GM19328 (cell line): ENCODE results near the gene C1orf174.

ENCODE experiments used
- ATAC-seq: cut with Tn5 transposase; IDR thresholded peaks from one replicate; pipeline ENCODE4 v1.9.1; 2021; ENCODE audit warnings: mild to moderate bottlenecking, moderate library complexity; ENCODE audit not compliant: unreplicated experiment

Gene C1orf174

DNA sequence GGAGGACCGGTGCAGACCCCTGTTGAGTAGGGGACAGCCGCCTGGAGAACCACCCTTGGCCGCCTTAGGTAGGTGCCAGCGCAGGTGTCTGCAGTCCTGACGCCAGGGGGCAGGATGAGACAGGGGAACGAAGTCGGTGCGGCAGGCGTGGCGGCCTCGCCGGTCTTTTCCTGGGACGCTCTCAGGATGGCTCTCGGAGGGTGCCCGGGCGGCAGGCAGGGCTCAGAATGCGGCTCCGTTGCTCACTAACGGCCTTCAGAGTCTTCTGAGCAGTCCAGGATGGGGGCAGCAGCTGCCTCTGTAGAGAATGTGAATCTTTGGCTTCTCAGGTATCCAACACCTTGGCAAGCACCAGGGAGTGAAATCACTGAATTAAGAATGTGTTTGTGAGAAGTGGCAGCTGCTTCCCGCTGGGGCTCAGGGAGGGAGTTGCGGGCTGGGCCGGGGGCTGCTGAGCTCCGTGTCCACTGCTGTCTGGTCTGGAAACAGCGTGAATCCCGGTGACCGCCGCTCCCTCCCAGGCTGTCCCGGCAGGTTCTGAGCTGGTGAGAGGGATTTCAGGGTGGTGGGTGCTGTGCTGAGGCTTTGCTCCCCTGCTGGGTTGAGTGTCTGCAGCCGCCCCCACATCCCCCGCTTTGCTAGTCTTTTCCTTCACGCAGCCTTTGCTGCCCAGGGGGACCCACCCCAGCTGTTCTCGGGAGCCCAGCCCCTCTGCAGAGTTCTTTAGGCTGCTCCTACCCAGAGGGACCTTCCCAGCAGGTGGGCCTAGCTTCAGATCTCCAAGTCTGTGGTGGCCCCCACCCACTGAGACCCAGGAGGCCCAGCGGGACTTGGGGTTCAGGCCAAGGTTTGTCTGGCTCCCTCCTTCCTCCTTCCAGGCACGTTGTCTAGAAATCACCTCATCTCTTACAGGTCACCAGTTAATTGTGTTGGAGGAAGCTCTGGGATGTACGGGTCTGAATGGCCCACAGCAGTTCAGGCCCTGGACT, 11.1 kb upstream of the C1orf174 start:
- no peak for ATAC-seq

DNA sequence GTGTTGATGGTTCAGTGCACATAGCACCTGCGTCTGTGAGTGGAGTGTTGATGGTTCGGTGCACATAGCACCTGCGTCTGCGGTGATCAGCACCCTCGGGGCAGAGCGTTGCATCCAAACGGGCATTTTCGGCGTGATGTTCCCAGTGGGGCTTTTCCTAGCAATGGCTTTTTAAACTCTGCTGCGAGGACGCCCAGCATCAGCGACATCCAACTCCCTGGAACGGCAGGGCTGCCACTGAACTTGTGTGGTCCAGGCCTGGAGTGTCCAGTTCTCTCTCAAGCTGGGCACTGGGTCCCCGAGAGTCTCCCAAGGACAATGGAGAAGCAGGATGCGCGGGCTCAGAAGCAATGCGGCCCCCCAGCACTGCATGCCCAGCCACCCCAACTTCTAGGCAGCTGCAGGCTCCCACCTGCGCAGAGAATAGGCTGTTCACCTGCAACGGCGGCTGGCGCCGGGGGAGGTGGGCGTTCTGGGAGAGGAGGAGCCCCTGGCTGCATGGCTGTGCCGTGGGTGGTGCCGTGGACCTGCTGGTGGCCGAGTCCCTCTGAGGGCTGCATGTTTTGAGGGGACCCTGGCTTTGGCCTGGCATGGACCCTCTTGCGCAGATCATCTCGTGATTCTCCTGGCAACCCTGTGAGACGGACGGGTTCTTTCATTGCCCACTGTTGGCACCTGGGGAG, 10.1 kb upstream of the C1orf174 start:
- ATAC-seq = no peak

DNA sequence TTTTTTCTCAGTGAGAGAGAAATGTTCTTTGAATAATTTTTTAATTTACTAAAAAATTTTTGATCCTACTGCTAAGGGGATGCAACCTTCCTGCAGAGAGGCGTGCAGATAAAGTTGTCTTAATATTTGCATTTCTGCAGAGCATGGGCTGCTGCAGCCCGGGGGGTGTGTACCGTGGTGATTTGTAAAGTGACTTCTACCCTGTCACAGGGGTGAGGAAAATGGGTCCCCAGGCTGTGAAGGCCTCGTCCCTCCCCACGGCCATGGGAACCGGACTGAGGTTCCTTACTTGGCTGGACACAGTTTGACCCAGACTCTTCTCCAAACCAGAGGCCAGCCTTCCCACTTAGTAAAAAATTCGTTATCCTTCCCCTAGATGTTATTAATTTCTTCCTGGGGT, 9.5 kb upstream of the C1orf174 start:
- no peak for ATAC-seq

DNA sequence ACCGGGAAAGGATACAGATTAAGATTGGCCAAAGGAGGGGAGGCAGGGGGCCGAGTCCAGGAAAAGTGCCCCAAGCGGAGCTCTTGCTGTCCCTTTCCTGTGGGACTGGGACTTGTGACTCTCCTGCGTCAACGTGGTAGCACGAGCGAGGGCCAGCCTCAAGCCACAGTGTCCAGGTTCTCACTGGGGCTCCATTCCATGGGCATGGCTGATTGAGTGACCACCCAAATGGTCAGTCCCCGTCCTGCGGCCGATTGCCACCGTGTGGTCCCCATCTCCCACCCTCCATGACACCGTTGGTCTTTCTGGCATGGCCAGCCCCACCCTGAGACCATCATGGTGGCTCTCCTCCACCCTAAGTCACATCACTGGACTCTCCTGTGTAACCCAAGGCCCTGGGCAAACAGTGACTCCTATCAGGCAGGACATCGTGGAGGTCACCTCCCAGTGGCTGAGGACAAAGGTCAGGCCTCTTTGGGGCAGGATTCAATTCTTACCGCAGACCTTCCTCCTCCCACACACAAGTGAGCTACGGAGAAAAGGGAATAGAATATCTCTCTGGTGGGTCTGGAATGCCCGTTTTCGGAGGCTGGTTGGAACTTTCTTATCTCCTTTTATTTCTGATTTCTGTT, 8.9 kb upstream of the C1orf174 start:
- ATAC-seq = no peak

DNA sequence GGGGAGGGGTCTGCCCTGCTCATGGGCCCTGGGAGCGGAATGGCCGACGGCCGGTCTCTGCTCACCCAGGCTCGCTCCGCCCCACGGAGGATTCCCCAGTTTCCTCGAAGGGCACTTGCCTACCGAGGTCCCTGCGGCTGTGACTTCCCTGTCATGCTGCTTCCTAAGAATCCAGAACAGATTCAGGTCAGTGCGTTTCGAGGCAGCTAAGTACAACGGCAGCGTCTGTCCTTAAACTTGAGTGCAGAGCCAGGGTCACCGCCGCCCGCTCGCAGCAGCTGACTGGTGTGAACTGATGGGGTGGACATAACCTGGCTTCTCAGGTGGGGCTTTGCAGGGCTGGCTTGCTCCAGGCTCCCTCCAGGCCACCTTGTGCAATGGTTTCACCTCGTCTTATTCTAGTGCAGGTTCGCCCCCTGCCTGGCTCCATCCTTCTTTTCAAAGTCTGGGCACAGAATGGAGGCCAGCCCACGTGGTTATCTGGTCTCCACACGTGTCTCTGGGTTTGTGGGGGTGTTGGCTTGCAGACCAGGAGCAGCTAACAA, 7.6 kb upstream of the C1orf174 start:
- ATAC-seq = no peak

DNA sequence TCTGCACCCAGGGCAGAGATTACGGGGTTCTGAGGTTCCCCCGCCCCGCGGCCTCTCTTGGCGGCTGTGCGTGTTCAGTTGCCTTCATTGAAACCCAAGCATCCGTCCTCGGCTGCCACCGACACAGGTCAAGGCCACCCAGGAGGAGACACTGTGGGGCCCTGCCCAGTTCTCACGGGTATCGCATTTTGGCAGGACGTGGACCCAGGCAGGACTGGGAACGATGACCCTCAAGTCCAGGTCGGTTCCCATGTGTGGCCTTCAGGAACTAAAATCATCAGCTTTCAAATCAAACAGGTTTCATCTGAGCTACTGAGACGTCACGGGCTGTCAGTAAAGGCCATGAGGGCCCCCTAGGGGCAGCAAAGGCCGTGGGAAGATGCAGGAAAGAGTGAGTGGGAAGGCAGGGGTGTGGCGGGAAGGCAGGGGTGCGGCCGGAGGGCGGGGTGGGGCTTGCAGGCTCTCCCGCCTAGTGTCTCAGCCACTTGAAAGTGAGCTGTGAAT, 7.0 kb upstream of the C1orf174 start:
- ATAC-seq = no peak

DNA sequence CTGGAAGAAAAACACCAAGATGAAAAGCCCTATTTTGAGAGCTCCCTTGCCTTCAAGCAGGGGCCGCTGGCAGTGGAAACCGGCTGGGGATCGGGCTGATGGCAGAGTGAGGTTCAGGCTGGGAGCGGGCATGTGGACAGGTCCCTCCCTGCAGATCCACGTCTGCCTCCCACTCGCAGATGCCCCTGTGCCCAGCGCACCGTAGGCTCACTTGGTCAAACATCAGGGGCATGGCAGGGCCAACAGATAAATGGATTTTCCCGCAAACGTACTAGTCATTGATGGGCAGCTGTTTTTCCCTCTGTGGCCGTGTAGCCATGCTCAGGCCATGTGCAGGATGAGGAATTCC, 6.6 kb upstream of the C1orf174 start:
- ATAC-seq = no peak

DNA sequence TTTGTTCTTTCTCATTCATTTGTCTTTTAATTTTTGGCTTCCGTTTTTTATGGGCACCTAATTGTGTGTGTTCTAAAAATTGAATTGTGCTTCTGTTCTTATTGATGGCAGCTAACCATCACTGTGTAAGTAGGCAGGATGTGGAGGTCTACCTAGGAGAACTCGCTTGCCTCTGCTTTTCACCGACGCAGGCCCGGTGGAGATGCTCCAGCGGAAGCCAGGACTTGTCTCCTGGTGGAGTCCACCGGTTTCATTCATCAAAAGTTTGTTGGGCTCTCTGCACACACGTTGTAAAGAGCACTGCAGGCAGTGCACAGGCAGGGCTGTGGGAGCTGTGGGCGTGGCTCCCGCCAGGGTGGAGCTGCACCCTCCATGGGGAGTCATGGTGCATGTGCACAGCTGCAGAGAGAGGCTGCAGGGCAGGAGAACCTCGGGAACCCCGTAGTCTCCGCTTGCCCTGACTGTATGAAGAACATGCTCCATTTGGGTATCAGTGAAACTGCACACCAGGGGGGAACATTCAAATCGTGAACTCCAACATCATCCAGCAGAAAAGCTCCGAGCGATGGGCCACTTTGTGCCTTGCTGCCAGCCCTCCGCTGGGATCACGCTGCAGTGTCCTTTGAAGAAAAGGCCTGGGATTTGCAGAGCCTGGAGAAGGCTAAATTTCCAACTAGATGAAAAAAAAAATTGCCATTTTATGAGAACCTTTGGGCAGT, 6.0 kb upstream of the C1orf174 start:
- ATAC-seq = no peak

DNA sequence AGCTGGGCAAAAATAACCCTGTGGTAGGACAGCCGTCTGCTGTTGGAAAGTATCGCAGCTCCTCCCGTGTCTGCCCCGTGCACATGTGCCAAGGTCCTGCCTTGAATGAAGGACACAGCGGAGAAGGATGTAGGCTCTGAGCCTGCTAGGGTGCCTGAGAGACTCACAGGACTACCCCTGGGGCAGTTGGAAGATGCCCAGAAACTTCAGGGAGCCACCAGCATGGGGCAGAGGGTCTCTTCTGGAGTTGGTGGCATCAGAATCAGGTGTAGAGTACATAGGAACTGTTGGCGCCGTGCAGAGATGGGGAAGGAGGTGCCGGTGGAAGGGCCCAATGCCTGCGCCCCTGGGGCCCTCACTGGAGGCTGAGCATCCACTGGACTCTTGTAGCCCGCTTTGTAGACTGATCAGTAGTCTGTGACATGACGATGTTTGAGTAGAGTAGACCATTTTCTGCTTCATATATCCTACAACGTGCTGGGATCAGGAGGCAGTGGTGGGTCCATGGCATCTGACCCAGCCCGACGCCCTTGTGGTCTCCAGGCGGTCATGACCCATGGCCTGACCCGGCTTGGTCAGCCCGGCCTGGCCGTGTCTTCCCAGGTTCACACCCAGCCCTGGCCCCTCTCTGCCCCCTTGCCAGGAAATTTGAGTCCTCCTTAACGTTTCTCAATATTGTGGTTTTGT, 5.3 kb upstream of the C1orf174 start:
- ATAC-seq = no peak

DNA sequence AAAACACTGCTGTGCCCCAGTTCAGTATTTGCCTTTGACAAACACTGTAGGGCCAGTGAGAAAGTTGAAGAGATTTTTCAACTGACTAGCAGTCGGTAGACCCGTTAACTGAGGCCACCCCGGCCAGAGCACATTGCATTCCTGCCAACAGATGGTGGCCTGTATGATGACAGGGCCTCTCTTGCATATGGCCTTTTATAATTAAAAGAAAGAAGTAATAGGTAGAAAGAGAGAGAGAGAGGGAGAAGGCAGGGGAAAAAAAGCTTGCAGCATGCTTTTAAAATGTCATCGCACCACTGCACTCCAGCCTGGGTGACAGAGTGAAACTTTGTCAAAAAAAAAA, 4.7 kb upstream of the C1orf174 start:
- ATAC-seq = no peak

DNA sequence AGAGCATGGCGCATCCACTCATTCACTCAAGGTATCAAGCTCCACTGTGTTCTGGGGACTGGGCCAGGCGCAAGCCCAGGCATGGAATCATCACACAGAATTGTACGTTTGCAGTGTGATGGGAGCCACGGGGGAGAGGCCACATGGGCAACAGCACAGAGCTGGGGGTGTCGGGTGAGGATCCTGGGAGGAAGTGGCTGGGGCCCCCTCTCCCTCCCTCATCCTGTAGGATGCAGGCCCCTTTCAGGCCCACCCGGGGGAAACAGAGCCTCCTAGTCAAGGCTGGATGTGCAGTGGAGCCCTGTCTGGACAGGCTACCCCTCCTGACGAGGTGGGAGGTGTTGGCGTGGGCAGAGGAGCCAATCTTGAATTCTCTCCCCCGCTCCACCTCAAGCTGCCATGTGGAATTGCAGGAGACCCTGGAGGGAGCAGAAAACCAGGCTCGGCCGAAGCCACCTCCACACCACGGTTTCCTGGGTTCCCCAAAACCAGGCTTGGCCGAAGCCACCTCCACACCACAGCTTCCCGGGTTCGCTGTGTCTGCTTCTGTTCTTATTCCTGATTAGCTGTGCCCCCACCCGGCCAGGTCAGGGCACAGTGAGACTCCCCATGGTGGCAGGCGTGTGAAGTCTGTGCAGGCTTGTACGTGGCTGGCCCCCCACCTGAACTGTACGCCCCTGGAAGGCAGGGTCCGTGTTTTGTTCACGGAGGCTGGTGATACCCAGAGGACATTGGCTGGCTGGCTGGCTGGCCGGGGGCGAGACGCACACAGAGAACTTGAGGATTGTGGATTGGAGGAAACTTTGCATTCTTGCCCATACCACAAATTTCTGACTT, 4.2 kb upstream of the C1orf174 start:
- no peak for ATAC-seq

DNA sequence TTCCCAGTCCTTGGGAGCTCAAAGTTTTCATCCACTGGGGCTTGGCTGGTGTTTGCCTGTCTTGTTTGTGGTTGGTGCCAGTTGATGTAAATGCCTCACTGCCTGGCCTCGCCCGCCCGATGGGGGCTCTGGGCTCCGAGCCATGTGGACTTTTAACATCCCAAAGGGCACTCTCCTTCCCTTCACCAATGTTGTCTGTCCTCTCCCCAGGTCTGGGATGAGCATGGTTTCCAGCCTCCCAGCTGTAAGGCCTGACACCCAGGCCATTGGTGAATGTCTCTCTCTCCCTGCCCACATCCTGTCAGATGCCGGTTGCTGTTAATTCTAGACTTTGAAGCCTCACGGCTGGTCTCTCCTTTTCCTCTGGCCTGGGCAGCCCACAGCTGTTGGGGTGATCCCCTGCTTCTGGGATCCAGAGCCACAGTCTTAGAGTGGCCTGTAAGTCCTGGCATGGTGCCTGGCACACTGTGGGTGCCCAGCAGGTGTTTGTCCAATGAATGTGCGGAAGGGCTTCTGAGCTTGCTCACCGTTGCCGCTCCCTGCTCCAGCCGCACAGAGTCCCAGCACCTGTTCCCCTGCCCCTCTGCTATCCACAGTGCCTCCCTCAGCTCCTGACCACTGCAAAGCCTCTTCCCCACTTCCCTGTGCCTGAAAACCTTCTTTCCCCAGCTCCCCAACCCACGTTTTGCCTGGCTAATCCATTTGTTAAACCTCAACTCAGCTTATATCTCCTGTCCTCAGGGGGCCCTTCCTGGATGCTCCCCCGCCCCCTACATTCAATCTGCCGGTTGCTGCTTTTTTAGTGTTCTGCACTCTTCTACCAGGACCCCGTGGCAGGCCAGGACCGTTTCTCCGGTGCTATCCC, 3.3 kb upstream of the C1orf174 start:
- ATAC-seq = no peak

DNA sequence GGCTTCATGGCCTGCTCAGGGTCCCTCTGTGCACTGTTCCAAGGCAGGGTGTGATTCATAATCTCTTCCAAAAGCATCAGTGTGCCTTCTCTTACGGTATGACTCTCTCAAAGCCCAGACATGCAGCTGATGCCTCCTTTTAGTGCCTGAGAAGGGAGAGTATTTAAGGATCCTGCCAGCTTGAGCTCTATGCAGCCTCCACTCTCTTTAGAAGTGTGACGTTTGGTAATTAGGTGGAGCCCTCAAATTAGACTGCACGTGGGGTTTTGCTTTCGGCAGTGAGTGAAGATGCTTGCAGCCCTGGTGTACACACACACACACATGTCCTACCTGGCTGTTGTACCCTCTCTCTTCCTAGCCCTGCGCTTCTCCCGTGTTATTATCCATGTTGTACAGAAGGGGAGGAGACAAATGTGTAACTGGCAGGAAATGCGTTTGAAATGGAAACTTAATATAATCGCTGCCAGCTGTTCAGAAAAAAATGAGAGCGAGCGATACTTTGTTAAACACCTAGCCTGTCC, 2.6 kb upstream of the C1orf174 start:
- ATAC-seq = no peak

DNA sequence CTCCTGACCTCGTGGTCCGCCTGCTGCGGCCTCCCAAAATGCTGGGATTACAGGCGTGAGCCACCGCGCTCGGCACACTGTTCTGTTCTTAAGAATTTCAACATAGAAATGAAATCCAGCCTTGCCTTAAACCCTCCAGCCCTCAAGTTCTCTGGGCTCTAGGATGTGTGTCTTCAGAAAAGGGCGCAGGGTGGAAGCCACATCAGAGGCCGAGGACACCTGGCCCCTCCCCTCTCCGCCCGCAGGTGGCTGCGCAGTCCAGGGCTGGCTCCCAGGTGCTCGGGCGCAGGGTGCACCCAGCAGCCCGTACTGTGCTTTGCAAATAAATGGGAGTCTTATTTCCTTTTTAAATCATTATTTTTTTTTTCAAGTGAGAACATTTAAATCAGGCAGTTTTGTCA, 2.0 kb upstream of the C1orf174 start:
- no peak for ATAC-seq

DNA sequence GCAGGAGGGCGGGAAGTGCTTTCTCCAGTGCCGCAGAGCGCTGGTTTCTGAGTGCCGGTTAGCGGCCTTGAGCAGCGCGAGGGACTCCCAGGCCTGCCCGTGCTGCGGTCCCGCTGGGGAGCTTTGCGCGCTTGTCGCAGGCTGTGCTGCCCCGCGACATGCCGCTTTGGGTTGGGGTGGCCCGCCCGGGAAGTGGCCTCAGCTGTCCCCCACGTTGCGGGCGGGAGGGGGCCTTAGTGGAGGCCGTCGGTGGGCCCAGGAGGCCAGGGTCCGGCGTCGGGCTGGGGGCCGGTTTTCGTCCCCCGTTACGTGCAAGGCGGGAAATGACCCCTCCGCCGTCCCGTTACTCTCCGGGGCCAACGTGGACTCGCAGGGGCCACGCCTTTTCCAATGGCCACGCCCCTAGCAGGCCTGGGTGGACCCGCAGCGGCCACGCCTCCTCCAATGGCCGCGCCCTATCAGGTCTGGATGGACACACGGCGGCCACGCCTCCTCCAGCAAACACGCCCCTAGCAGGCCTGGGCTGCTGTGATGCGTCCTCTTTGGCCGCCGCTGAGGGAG, 977 bp upstream of the C1orf174 start:
- ATAC-seq = peak; percentile 49

DNA sequence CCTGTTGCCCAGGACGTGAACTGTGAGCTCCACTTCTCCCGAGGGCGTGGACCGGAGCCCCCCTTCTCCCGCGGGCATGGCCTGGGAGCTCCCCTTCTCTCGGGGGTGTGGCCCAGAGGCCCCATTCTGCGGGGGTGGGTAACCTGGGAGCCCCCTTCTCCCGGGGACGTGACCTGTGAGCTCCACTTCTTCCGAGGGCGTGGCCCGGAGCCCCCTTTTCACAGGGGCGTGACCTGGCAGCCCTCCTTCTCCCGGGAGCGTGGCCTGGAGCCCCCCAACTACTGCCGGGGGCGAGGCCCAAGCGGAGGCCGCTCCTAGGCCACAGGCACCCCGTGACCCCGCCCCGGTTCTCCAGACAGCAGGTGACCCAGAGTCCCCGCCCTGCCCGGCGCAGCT, 320 bp downstream of the C1orf174 start:
- peak; percentile 2 for ATAC-seq

DNA sequence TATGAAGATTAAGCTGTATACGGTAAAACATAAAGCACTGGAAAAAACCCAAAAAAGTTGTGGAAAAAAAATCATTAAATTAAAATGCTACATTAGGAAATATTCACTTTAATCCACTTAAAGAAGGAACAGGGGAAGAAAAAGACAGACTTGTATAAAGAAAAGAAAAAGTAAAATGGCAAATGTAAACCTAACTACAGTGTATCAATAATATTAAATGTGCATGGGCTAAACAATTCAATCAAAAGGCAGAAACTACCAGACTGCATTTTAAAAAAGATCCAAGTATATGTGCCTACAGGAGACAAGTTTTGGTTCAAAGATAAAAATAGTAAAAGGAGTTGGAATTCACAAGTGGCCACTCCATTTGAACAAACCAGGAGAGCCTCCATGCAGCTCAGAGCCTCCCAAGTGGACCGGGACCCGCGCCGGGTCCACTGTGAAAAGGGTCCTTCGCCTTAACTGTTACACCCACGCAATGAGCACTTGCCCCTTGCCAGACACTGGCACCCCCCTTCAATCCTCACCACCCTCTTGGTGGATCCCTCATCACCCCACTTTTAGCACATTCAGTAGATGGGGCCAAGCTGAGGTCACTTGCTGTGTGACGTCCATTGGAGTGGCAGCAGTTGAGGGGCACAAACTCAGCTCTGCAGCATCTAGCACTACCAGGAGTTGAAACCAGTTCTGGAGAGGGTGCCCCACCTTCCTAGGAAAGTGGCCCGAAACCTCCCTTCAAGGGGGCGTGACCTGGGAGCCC, 898 bp downstream of the C1orf174 start:
- no peak for ATAC-seq
